ENCODE data around the gene NEURL4. TPM values are rescaled to one million over a fixed set of nuclear protein-coding genes. Genes with fewer than 3 reads are reported as not detected.

The NEURL4 gene
- polyA plus RNA-seq, 1 of the 3 experiments (the other 2 are of a cell fraction) = 22.1 TPM

Small RNAs within 50 kb of the gene (small RNA-seq; reads per million reads assigned to genes)
- gene AC026954.2 (0 to 0.13 (median 0) reads per million in 7 experiments), gene RF00019 (0 reads per million in 7 experiments)

Other genes with a start within 250 kb of the NEURL4 start
- not detected in 2 replicates for gene CLEC10A, start 249.1 kb downstream of the NEURL4 start, polyA plus RNA-seq (2012; rRNA removed)
- gene ASGR2, start 214.5 kb downstream of the NEURL4 start, polyA plus RNA-seq (2012; rRNA removed) = not detected in 2 replicates
- gene ASGR1, start 150.0 kb downstream of the NEURL4 start, polyA plus RNA-seq (2012; rRNA removed) = 2.0 and 2.1 TPM in 2 replicates
- 22.1 and 30.5 TPM in 2 replicates for gene DLG4, start 109.5 kb downstream of the NEURL4 start, polyA plus RNA-seq (2012; rRNA removed)
- 635 and 796 TPM in 2 replicates for gene ACADVL, start 109.4 kb downstream of the NEURL4 start, polyA plus RNA-seq (2012; rRNA removed)
- 6.9 and 8.3 TPM in 2 replicates for gene DVL2, start 94.8 kb downstream of the NEURL4 start, polyA plus RNA-seq (2012; rRNA removed)
- gene PHF23, start 89.9 kb downstream of the NEURL4 start, polyA plus RNA-seq (2012; rRNA removed) = 53.3 and 58.5 TPM in 2 replicates
- 585 and 637 TPM in 2 replicates for gene GABARAP, start 86.9 kb downstream of the NEURL4 start, polyA plus RNA-seq (2012; rRNA removed)
- gene CTDNEP1, start 77.6 kb downstream of the NEURL4 start, polyA plus RNA-seq (2012; rRNA removed) = 111 and 124 TPM in 2 replicates
- gene ELP5, start 77.1 kb downstream of the NEURL4 start, polyA plus RNA-seq (2012; rRNA removed) = 45.4 and 52.1 TPM in 2 replicates
- 2.9 and 5.0 TPM in 2 replicates for gene CLDN7, start 66.9 kb downstream of the NEURL4 start, polyA plus RNA-seq (2012; rRNA removed)
- gene SLC2A4, start 47.6 kb downstream of the NEURL4 start, polyA plus RNA-seq (2012; rRNA removed) = 0.44 and 0.54 TPM in 2 replicates
- 0.36 and 0.54 TPM in 2 replicates for gene YBX2, start 34.7 kb downstream of the NEURL4 start, polyA plus RNA-seq (2012; rRNA removed)
- 711 and 971 TPM in 2 replicates for gene EIF5A, start 21.7 kb downstream of the NEURL4 start, polyA plus RNA-seq (2012; rRNA removed)
- 67.0 and 102 TPM in 2 replicates for gene GPS2, start 14.0 kb downstream of the NEURL4 start, polyA plus RNA-seq (2012; rRNA removed)
- 0.71 and 6.4 TPM in 2 replicates for gene ACAP1, start 7.2 kb upstream of the NEURL4 start, polyA plus RNA-seq (2012; rRNA removed)
- 9.5 and 12.1 TPM in 2 replicates for gene KCTD11, start 22.8 kb upstream of the NEURL4 start, polyA plus RNA-seq (2012; rRNA removed)
- not detected in 2 replicates for gene TMEM95, start 25.8 kb upstream of the NEURL4 start, polyA plus RNA-seq (2012; rRNA removed)
- 0.64 and 0.75 TPM in 2 replicates for gene TNK1, start 51.8 kb upstream of the NEURL4 start, polyA plus RNA-seq (2012; rRNA removed)
- 72.0 and 95.0 TPM in 2 replicates for gene PLSCR3, start 65.2 kb upstream of the NEURL4 start, polyA plus RNA-seq (2012; rRNA removed)
- 114 and 213 TPM in 2 replicates for gene TMEM256, start 74.8 kb upstream of the NEURL4 start, polyA plus RNA-seq (2012; rRNA removed)
- 16.8 and 29.9 TPM in 2 replicates for gene NLGN2, start 78.5 kb upstream of the NEURL4 start, polyA plus RNA-seq (2012; rRNA removed)
- gene SPEM1, start 91.0 kb upstream of the NEURL4 start, polyA plus RNA-seq (2012; rRNA removed) = not detected in 2 replicates
- not detected in 2 replicates for gene SPEM2, start 96.3 kb upstream of the NEURL4 start, polyA plus RNA-seq (2012; rRNA removed)
- gene SPEM3, start 99.5 kb upstream of the NEURL4 start, polyA plus RNA-seq (2012; rRNA removed) = not detected in 2 replicates
- 6.5 and 6.6 TPM in 2 replicates for gene TMEM102, start 106.1 kb upstream of the NEURL4 start, polyA plus RNA-seq (2012; rRNA removed)
- 1.9 and 2.5 TPM in 2 replicates for gene FGF11, start 110.2 kb upstream of the NEURL4 start, polyA plus RNA-seq (2012; rRNA removed)
- gene CHRNB1, start 115.7 kb upstream of the NEURL4 start, polyA plus RNA-seq (2012; rRNA removed) = 26.8 and 29.7 TPM in 2 replicates
- 11.4 and 12.8 TPM in 2 replicates for gene ZBTB4, start 150.3 kb upstream of the NEURL4 start, polyA plus RNA-seq (2012; rRNA removed)
- gene SLC35G6, start 152.1 kb upstream of the NEURL4 start, polyA plus RNA-seq (2012; rRNA removed) = not detected in 2 replicates
- 19.0 and 37.3 TPM in 2 replicates for gene POLR2A, start 155.0 kb upstream of the NEURL4 start, polyA plus RNA-seq (2012; rRNA removed)
- gene TNFSF12, start 219.7 kb upstream of the NEURL4 start, polyA plus RNA-seq (2012; rRNA removed) = 31.1 and 47.6 TPM in 2 replicates
- gene TNFSF13, start 229.4 kb upstream of the NEURL4 start, polyA plus RNA-seq (2012; rRNA removed) = 1.0 and 2.1 TPM in 2 replicates
- 80.8 and 103 TPM in 2 replicates for gene SENP3, start 232.6 kb upstream of the NEURL4 start, polyA plus RNA-seq (2012; rRNA removed)

Measured in SK-N-SH (cell line).